H9 (cell line): ENCODE measurements around the gene BPIFB2. TPM values are rescaled to one million over a fixed set of nuclear protein-coding genes. Genes with fewer than 3 reads are reported as not detected.

ENCODE experiments used
- DNase-seq: peaks from one replicate; pipeline ENCODE4 v3.0.0-alpha.2; 2017
- H2AFZ ChIP-seq: one replicate; pipeline ENCODE4 v1.6.1; 2013; ENCODE audit warnings: mild to moderate bottlenecking, low read length, control low read depth, moderate library complexity
- H2AK5ac ChIP-seq: 2 replicates; pipeline ENCODE4 v1.6.1; 2013; ENCODE audit warnings: low read length, control low read depth, mixed read lengths; ENCODE audit not compliant: insufficient read length
- H2BK120ac ChIP-seq: one replicate; pipeline ENCODE4 v1.6.1; 2013; ENCODE audit warnings: low read depth, mild to moderate bottlenecking, low read length, control low read depth, inconsistent platforms; ENCODE audit not compliant: poor library complexity, severe bottlenecking
- H2BK12ac ChIP-seq: 2 replicates; pipeline ENCODE4 v1.6.1; 2013; ENCODE audit warnings: low read length, control low read depth, mixed read lengths, low read depth; ENCODE audit not compliant: insufficient read length
- H2BK15ac ChIP-seq: 2 replicates; pipeline ENCODE4 v1.6.1; 2013; ENCODE audit warnings: low read depth, low read length, control low read depth
- H2BK20ac ChIP-seq: one replicate; pipeline ENCODE4 v1.6.1; 2013; ENCODE audit warnings: low read depth, mild to moderate bottlenecking, low read length, control low read depth, inconsistent platforms; ENCODE audit not compliant: poor library complexity, severe bottlenecking
- H2BK5ac ChIP-seq: 2 replicates; pipeline ENCODE4 v1.6.1; 2013; ENCODE audit warnings: low read length, control low read depth, mixed read lengths; ENCODE audit not compliant: insufficient read length
- H3K14ac ChIP-seq: 2 replicates; pipeline ENCODE4 v1.6.1; 2013; ENCODE audit warnings: low read length, control low read depth; ENCODE audit not compliant: insufficient read depth
- H3K18ac ChIP-seq: 2 replicates; pipeline ENCODE4 v1.6.1; 2013; ENCODE audit warnings: low read depth, mild to moderate bottlenecking, mixed read lengths, low read length, control low read depth; ENCODE audit not compliant: insufficient read length
- H3K23ac ChIP-seq: 2 replicates; pipeline ENCODE4 v1.6.1; 2013; ENCODE audit warnings: low read length, control low read depth, mixed read lengths, low read depth; ENCODE audit not compliant: insufficient read length
- H3K23me2 ChIP-seq: 2 replicates; pipeline ENCODE4 v1.6.1; 2013; ENCODE audit warnings: low read depth, mild to moderate bottlenecking, mixed read lengths, low read length, control low read depth; ENCODE audit not compliant: insufficient read length, poor library complexity, severe bottlenecking
- H3K27ac ChIP-seq: 2 replicates; pipeline ENCODE4 v1.5.1; 2013; ENCODE audit warnings: low read length, control low read depth, mixed read lengths, low read depth; ENCODE audit not compliant: insufficient read length
- H3K27me3 ChIP-seq: 2 replicates; pipeline ENCODE4 v1.6.1; 2013; ENCODE audit warnings: low read length, control low read depth, inconsistent platforms; ENCODE audit not compliant: insufficient read depth
- H3K4ac ChIP-seq: 2 replicates; pipeline ENCODE4 v1.6.1; 2013; ENCODE audit warnings: low read depth, mild to moderate bottlenecking, control low read depth, inconsistent platforms, low read length, moderate library complexity
- H3K4me1 ChIP-seq: 2 replicates; pipeline ENCODE4 v1.6.1; 2013; ENCODE audit warnings: low read length, control low read depth, inconsistent platforms; ENCODE audit not compliant: insufficient read depth
- H3K4me2 ChIP-seq: 2 replicates; pipeline ENCODE4 v1.6.1; 2013; ENCODE audit warnings: low read length, control low read depth, mixed read lengths; ENCODE audit not compliant: insufficient read length, insufficient read depth
- H3K56ac ChIP-seq: 2 replicates; pipeline ENCODE4 v1.6.1; 2013; ENCODE audit warnings: low read depth, mild to moderate bottlenecking, mixed read lengths, low read length, control low read depth; ENCODE audit not compliant: insufficient read length
- H3K79me1 ChIP-seq: 2 replicates; pipeline ENCODE4 v1.6.1; 2013; ENCODE audit warnings: low read depth, mild to moderate bottlenecking, moderate library complexity, low read length, control low read depth, inconsistent platforms; ENCODE audit not compliant: insufficient read depth, poor library complexity, severe bottlenecking
- H3K79me2 ChIP-seq: 2 replicates; pipeline ENCODE4 v1.6.1; 2013; ENCODE audit warnings: low read length, control low read depth, inconsistent platforms; ENCODE audit not compliant: insufficient read depth
- H3K9ac ChIP-seq: 2 replicates; pipeline ENCODE4 v1.6.1; 2013; ENCODE audit warnings: low read length, control low read depth, mixed read lengths; ENCODE audit not compliant: insufficient read length; ENCODE audit errors: extremely low read depth
- H3K9me3 ChIP-seq: one replicate; pipeline ENCODE4 v1.6.1; 2013; ENCODE audit warnings: low read depth, low read length, inconsistent platforms; ENCODE audit not compliant: control insufficient read depth
- H3T11ph ChIP-seq: one replicate; pipeline ENCODE4 v1.6.1; 2013; ENCODE audit warnings: mild to moderate bottlenecking, low read length, control low read depth, inconsistent platforms
- H4K20me1 ChIP-seq: one replicate; pipeline ENCODE4 v1.6.1; 2013; ENCODE audit not compliant: control insufficient read depth, insufficient read length, insufficient read depth
- H4K5ac ChIP-seq: 2 replicates; pipeline ENCODE4 v1.6.1; 2013; ENCODE audit warnings: low read depth, mild to moderate bottlenecking, mixed read lengths, low read length, control low read depth; ENCODE audit not compliant: insufficient read length
- H4K8ac ChIP-seq: replicated peaks from 2 replicates; pipeline ENCODE4 v1.6.1; 2013; ENCODE audit warnings: low read length, control low read depth, mixed read lengths, low read depth; ENCODE audit not compliant: insufficient read length
- H4K91ac ChIP-seq: 2 replicates; pipeline ENCODE4 v1.6.1; 2013; ENCODE audit warnings: low read depth, mild to moderate bottlenecking, moderate library complexity, mixed read lengths, low read length, control low read depth; ENCODE audit not compliant: insufficient read length
- H3K27ac Mint-ChIP-seq, 3 experiments: 2 replicates in 2 of 3; 3 replicates in 1 of 3; pipeline ENCODE4 v1.8.0; 2020 to 2021; ENCODE audit warnings: mixed read lengths in 3 of 3, mild to moderate bottlenecking in 1 of 3, moderate library complexity in 1 of 3
- H3K27me3 Mint-ChIP-seq: 2 replicates; pipeline ENCODE4 v1.8.0; 2021; ENCODE audit warnings: low read depth, mild to moderate bottlenecking, moderate library complexity, mixed read lengths
- H3K36me3 Mint-ChIP-seq, 3 experiments: 2 replicates in 2 of 3; 3 replicates in 1 of 3; pipeline ENCODE4 v1.8.0; 2020 to 2021; ENCODE audit warnings: low read depth in 3 of 3, mixed read lengths in 3 of 3; ENCODE audit not compliant: insufficient read depth in 1 of 3
- H3K4me1 Mint-ChIP-seq, 2 experiments: 2 replicates each; pipeline ENCODE4 v1.8.0; 2020; ENCODE audit warnings: mixed read lengths in 2 of 2
- H3K4me3 Mint-ChIP-seq, 2 experiments: 2 replicates in 1 of 2; 3 replicates in 1 of 2; pipeline ENCODE4 v1.8.0; 2020 to 2021; ENCODE audit warnings: mild to moderate bottlenecking in 2 of 2, mixed read lengths in 2 of 2, moderate library complexity in 1 of 2
- H3K9me3 Mint-ChIP-seq, 2 experiments: 2 replicates in 1 of 2; 3 replicates in 1 of 2; pipeline ENCODE4 v1.8.0; 2020; ENCODE audit warnings: mild to moderate bottlenecking in 2 of 2, mixed read lengths in 2 of 2, moderate library complexity in 1 of 2
- CTCF ChIP-seq: fragments of 200-600 bp; sonication (generic); conservative IDR thresholded peaks from 3 replicates; pipeline ENCODE4 v1.8.0; 2021; ENCODE audit warnings: antibody characterized with exemption, mild to moderate bottlenecking
- WGBS: extraction: QIAGEN DNeasy Blood & Tissue Kit; methylation state at CpG from one replicate; pipeline ENCODE4 v1.1.7; 2013; ENCODE audit warnings: missing lambda C conversion rate, low lambda C conversion rate, mixed read lengths; ENCODE audit not compliant: insufficient read length; ENCODE audit errors: extremely low coverage; 5-methylcytosine and 5-hydroxymethylcytosine counted together
- total RNA-seq: library from RNA; stranded (reverse); gene quantifications from 2 replicates; pipeline ENCODE4 v1.2.1, GENCODE V29; 2021

The BPIFB2 gene
- total RNA-seq, 1 experiment from 2014 or later = not detected

- peaks cover 5% of the 10 kb centered on the region in 2 experiments; a peak in 3 of 5 replicates for H3K9me3 Mint-ChIP-seq
These were observed 2.0 kb downstream of the BPIFB2 start for GRCh38 chr20:33009214-33010132.

More at GRCh38 chr20:33009214-33010132, 2.0 kb downstream of the BPIFB2 start:
- Histone ChIP-seq H3T11ph (no peak overlapping the region), H2AK5ac (no peak overlapping the region), H4K5ac (no peak overlapping the region), H3K79me1 (no peaks in the 10 kb centered on the region), H4K20me1 (no peaks in the 10 kb centered on the region), H2BK15ac (no peak overlapping the region), H3K23me2 (no peaks in the 10 kb centered on the region), H2BK120ac (no peak overlapping the region), H3K14ac (no peak overlapping the region; the same call in 1 of the 2 replicates), H3K4me2 (no peak overlapping the region), H2AFZ (no peak overlapping the region), H3K4me1 (no peaks in the 10 kb centered on the region), H3K4ac (no peak overlapping the region), H3K9me3 (no peaks in the 10 kb centered on the region), H2BK5ac (no peak overlapping the region), H3K27ac (no peak overlapping the region), H3K18ac (no peak overlapping the region), H2BK20ac (no peak overlapping the region), H4K91ac (no peak overlapping the region), H2BK12ac (no peak overlapping the region), H3K27me3 (no peaks in the 10 kb centered on the region), H3K23ac (no peak overlapping the region), H3K9ac (no peak overlapping the region), H3K79me2 (no peaks in the 10 kb centered on the region), H3K56ac (no peak overlapping the region), H4K8ac (no peak overlapping the region)
- Mint-ChIP-seq H3K4me1 (peaks cover 7 to 9% of the 10 kb centered on the region in 2 experiments), H3K36me3 (peaks cover 0 to 4% (median 0%) of the 10 kb centered on the region in 3 experiments; a peak in 3 of 7 replicates), H3K27me3 (no peaks in the 10 kb centered on the region; the same call in 1 of the 2 replicates), H3K4me3 (no peak overlapping the region), H3K27ac (0 out of 7 replicates have a peak overlapping the region, but pooled peaks of 1 of the 3 experiments have one; percentile 37)
- no peak for DNase-seq
- no CpG with 5 or more reads among the region's 19 CpGs for WGBS
- no peak for TF ChIP-seq CTCF
